Liver (tissue), 9 donors: ENCODE measurements around the gene BTRC. TPM values are rescaled to one million over a fixed set of nuclear protein-coding genes. Genes with fewer than 3 reads are reported as not detected.

Source experiments
- DNase-seq: peaks from one replicate; pipeline ENCODE4 v3.0.0-alpha.2; 2017; ENCODE audit warnings: low spot score
- H3K27ac ChIP-seq, 2 donors: one replicate each; pipeline ENCODE4 v1.7.0; 2013; ENCODE audit warnings: inconsistent platforms in 2 of 2, low read length in 2 of 2, control low read depth in 1 of 2, low read depth in 1 of 2, mild to moderate bottlenecking in 1 of 2
- H3K27me3 ChIP-seq, 4 donors: one replicate each; pipeline versions ENCODE4 v1.6.1 to v1.7.0; 2013; ENCODE audit warnings: low read length in 3 of 4, inconsistent platforms in 1 of 4, mild to moderate bottlenecking in 1 of 4, moderate library complexity in 1 of 4; ENCODE audit not compliant: control insufficient read depth in 4 of 4, insufficient read depth in 4 of 4
- H3K36me3 ChIP-seq, 4 donors: one replicate each; pipeline versions ENCODE4 v1.6.1 to v1.7.0; 2013; ENCODE audit warnings: low read length in 3 of 4, mild to moderate bottlenecking in 3 of 4, low read depth in 1 of 4, moderate library complexity in 1 of 4; ENCODE audit not compliant: control insufficient read depth in 4 of 4, insufficient read depth in 3 of 4
- H3K4me1 ChIP-seq, 4 donors: one replicate each; pipeline versions ENCODE4 v1.6.1 to v1.7.0; 2013; ENCODE audit warnings: low read length in 3 of 4, mild to moderate bottlenecking in 3 of 4, moderate library complexity in 1 of 4; ENCODE audit not compliant: control insufficient read depth in 4 of 4, insufficient read depth in 4 of 4
- H3K4me3 ChIP-seq, 3 donors: one replicate each; pipeline versions ENCODE4 v1.6.1 to v1.7.0; 2013; ENCODE audit warnings: low read length in 3 of 3, control low read depth in 1 of 3, low read depth in 1 of 3, mild to moderate bottlenecking in 1 of 3
- H3K9ac ChIP-seq, 2 donors: one replicate each; pipeline ENCODE4 v1.7.0; 2013; ENCODE audit warnings: low read length in 2 of 2, mild to moderate bottlenecking in 2 of 2, moderate library complexity in 2 of 2, control low read depth in 1 of 2, low read depth in 1 of 2
- H3K9me3 ChIP-seq, 4 donors: one replicate each; pipeline versions ENCODE4 v1.6.1 to v1.7.0; 2013; ENCODE audit warnings: low read length in 3 of 4; ENCODE audit not compliant: control insufficient read depth in 4 of 4
- ATF3 ChIP-seq: IDR thresholded peaks from 2 replicates; pipeline ENCODE4 v1.6.1; 2016; ENCODE audit warnings: antibody characterized with exemption
- CTCF ChIP-seq: fragments of 150-350 bp; IDR thresholded peaks from 2 replicates; pipeline ENCODE4 v1.5.1; 2017; ENCODE audit warnings: improper control_type of control experiment, low read depth, low read length; ENCODE audit not compliant: missing input control
- EGR1 ChIP-seq, 2 donors: IDR thresholded peaks; 2 replicates each; pipeline ENCODE4 v1.6.1; 2016 to 2018; ENCODE audit warnings: antibody characterized with exemption in 2 of 2, low read depth in 2 of 2
- FOXA1 ChIP-seq: IDR thresholded peaks from 2 replicates; pipeline ENCODE4 v1.6.1; 2016; ENCODE audit warnings: antibody characterized with exemption
- FOXA2 ChIP-seq: IDR thresholded peaks from 2 replicates; pipeline ENCODE4 v1.6.1; 2016; ENCODE audit warnings: antibody characterized with exemption
- GABPA ChIP-seq, 2 donors: IDR thresholded peaks in 1 of 2; conservative IDR thresholded peaks in 1 of 2; 2 replicates each; pipeline ENCODE4 v1.6.1; 2016; ENCODE audit warnings: antibody characterized with exemption in 2 of 2, mild to moderate bottlenecking in 1 of 2, moderate library complexity in 1 of 2
- HNF4G ChIP-seq: IDR thresholded peaks from 2 replicates; pipeline ENCODE4 v1.6.1; 2016; ENCODE audit warnings: antibody characterized with exemption
- JUND ChIP-seq, 2 donors: IDR thresholded peaks; 2 replicates each; pipeline ENCODE4 v1.6.1; 2016; ENCODE audit warnings: antibody characterized with exemption in 2 of 2
- RAD21 ChIP-seq, 2 donors: IDR thresholded peaks; 2 replicates each; pipeline ENCODE4 v1.6.1; 2016; ENCODE audit warnings: antibody characterized with exemption in 2 of 2, mild to moderate bottlenecking in 2 of 2
- RXRA ChIP-seq, 2 donors: IDR thresholded peaks; 2 replicates each; pipeline ENCODE4 v1.6.1; 2017 to 2018; ENCODE audit warnings: antibody characterized with exemption in 2 of 2, mild to moderate bottlenecking in 1 of 2
- SP1 ChIP-seq: IDR thresholded peaks from 2 replicates; pipeline ENCODE4 v1.6.1; 2018; ENCODE audit warnings: antibody characterized with exemption, mild to moderate bottlenecking
- TAF1 ChIP-seq: conservative IDR thresholded peaks from 2 replicates; pipeline ENCODE4 v1.6.1; 2016; ENCODE audit warnings: antibody characterized with exemption, mild to moderate bottlenecking
- WGBS: extraction: QIAGEN DNeasy Blood & Tissue Kit; methylation state at CpG from one replicate; pipeline ENCODE4 v1.1.7; 2013; 5-methylcytosine and 5-hydroxymethylcytosine counted together
- polyA plus RNA-seq, 2 donors: library from polyadenylated mRNA; stranded (reverse) in 1 of 2; unstranded in 1 of 2; fragments of 200-250 nt in 1 of 2; fragments of >200 nt in 1 of 2; fragmentation: Nextera tagmentation in 1 of 2; extraction: Ambion mirVana in 1 of 2; gene quantifications; one replicate each; pipeline versions ENCODE4 v1.2.1 to v1.2.3, GENCODE V29; 2013 to 2015
- total RNA-seq, 2 donors: library from RNA; depleted of rRNA; stranded (reverse); fragments of >200 nt; gene quantifications; one replicate each; pipeline ENCODE4 v1.2.3, GENCODE V29; 2014
- TF ChIP-seq, protein P1 (sequence below): IDR thresholded peaks from 2 replicates; pipeline ENCODE4 v1.6.1; 2016; ENCODE audit warnings: antibody characterized with exemption
- donor health status: healthy.
- donor health status: healthy.
- donor health status: healthy.
- donor health status: healthy.
- donor health status: healthy.

The BTRC gene
- total and polyA plus RNA-seq, 4 donors: 2.7 to 28.2 (median 5.9) TPM

GRCh38 chr10:101329341-101330032 is 24.5 kb upstream of the BTRC start:
- DNase-seq: no peak
- Histone ChIP-seq H3K27me3 (peaks cover 0 to 3% (median 0%) of the 10 kb centered on the region in 4 donors), H3K9ac (no peak overlapping the region), H3K9me3 (no peaks in the 10 kb centered on the region), H3K27ac (no peak overlapping the region), H3K36me3 (no peaks in the 10 kb centered on the region), H3K4me3 (no peak overlapping the region), H3K4me1 (no peaks in the 10 kb centered on the region)
- TF ChIP-seq, protein P1, sequence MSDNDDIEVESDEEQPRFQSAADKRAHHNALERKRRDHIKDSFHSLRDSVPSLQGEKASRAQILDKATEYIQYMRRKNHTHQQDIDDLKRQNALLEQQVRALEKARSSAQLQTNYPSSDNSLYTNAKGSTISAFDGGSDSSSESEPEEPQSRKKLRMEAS: no peak
- TF ChIP-seq TAF1 (no peak), ATF3 (no peak), JUND (IDR thresholded peaks at IDR 0.05) (no peak)
- WGBS: 90% methylated on average over 3 of the region's 3 CpGs

GRCh38 chr10:101330231-101330630 is 23.7 kb upstream of the BTRC start:
- H3K27ac ChIP-seq: no peak overlapping the region
- H3K9ac ChIP-seq: no peak overlapping the region
- H3K4me1 ChIP-seq: no peaks in the 10 kb centered on the region
- DNase-seq: no peak
- no peaks in the 10 kb centered on the region for H3K36me3 ChIP-seq
- H3K4me3 ChIP-seq: no peak overlapping the region
- no peak for TF ChIP-seq SP1
- TF ChIP-seq, protein P1: no peak
- no peak for TF ChIP-seq FOXA1
- no peak for TF ChIP-seq GABPA (IDR thresholded peaks at IDR 0.05 in 1 of 2, conservative IDR thresholded peaks at IDR 0.05 in 1 of 2)
- no peak for TF ChIP-seq CTCF
- TF ChIP-seq ATF3: no peak
- TF ChIP-seq JUND (IDR thresholded peaks at IDR 0.05): no peak
- TF ChIP-seq RAD21 (IDR thresholded peaks at IDR 0.05): no peak
- TF ChIP-seq RXRA (IDR thresholded peaks at IDR 0.05): no peak
- TF ChIP-seq HNF4G: no peak
- no peak for TF ChIP-seq FOXA2
- H3K9me3 ChIP-seq: no peaks in the 10 kb centered on the region
- WGBS: 91% methylated on average over 4 of the region's 4 CpGs
- peaks cover 0 to 3% (median 0%) of the 10 kb centered on the region in 4 donors for H3K27me3 ChIP-seq

GRCh38 chr10:101330631-101331225 is 23.2 kb upstream of the BTRC start:
- Histone ChIP-seq H3K27ac (no peak overlapping the region), H3K4me3 (no peak overlapping the region), H3K27me3 (peaks cover 0 to 2% (median 0%) of the 10 kb centered on the region in 4 donors), H3K9ac (no peak overlapping the region), H3K4me1 (no peaks in the 10 kb centered on the region), H3K9me3 (no peaks in the 10 kb centered on the region), H3K36me3 (no peaks in the 10 kb centered on the region)
- 85% methylated on average over 14 of the region's 14 CpGs for WGBS
- TF ChIP-seq EGR1 (IDR thresholded peaks at IDR 0.05; ENCODE audit: low read depth in 2 of 2) (no peak), JUND (IDR thresholded peaks at IDR 0.05) (no peak)
- DNase-seq: no peak
